SK-MEL-5 (cell line): ENCODE results near the gene CPNE8. TPM values are rescaled to one million over a fixed set of nuclear protein-coding genes. Genes with fewer than 3 reads are reported as not detected.

Experiments used
- DNase-seq: peaks from one replicate; pipeline ENCODE4 v3.0.0-alpha.2; 2016; ENCODE audit warnings: low read depth, low spot score
- in situ Hi-C: cut with HindIII; loops from 2 replicates; pipeline ENCODE4 v1.10.0; 2016; ENCODE audit warnings: low sequenced_read_pairs, high pct_unique_total_duplicates, low pct_unique_long_range_greater_than_20kb
- polyA plus RNA-seq, 2 experiments: library from polyadenylated mRNA; depleted of rRNA; stranded (reverse); fragments of >200 nt; gene quantifications; 2 replicates each; pipeline ENCODE4 v1.2.3, GENCODE V29; 2015
- total RNA-seq: library from RNA; depleted of rRNA; stranded (reverse); fragments of >200 nt; shearing (Covaris generic); gene quantifications from 2 replicates; pipeline ENCODE4 v1.2.3, GENCODE V29; 2014; rRNA removed

Gene CPNE8
- 41.7 and 42.3 TPM in 2 replicates for total RNA-seq
- polyA plus RNA-seq (2015; cell fraction: cytosol; rRNA removed): 19.4 and 24.3 TPM in 2 replicates
- polyA plus RNA-seq (2015; cell fraction: nucleus; rRNA removed): 67.3 and 72.7 TPM in 2 replicates

GRCh38 chr12:38905480-38906351 lies at the start of gene CPNE8:
CPNE8 (minus strand) TSS chr12:38905591; CDS start chr12:38905534, 57 bp downstream.
- peak; percentile 89 for DNase-seq
- in situ Hi-C loops: no loop called here

GRCh38 chr12:38954238-38954873 lies 49.0 kb upstream of the CPNE8 start:
- DNase-seq: no peak
- in situ Hi-C loops: no loop called here

- in situ Hi-C loops: no loop called here
- DNase-seq: no peak
Observed at GRCh38 chr12:38949363-38949762, 44.0 kb upstream of the CPNE8 start.

GRCh38 chr12:38934686-38935085 lies 29.3 kb upstream of the CPNE8 start:
- in situ Hi-C loops: no loop called here
- DNase-seq: no peak

GRCh38 chr12:38934078-38934584 lies 28.7 kb upstream of the CPNE8 start:
- in situ Hi-C loops: no loop called here
- no peak for DNase-seq

GRCh38 chr12:38932320-38932719 lies 26.9 kb upstream of the CPNE8 start:
- no peak for DNase-seq
- in situ Hi-C loops: no loop called here

- in situ Hi-C loops: no loop called here
- no peak for DNase-seq
Observed at GRCh38 chr12:38931461-38931860, 26.1 kb upstream of the CPNE8 start.

- in situ Hi-C loops: no loop called here
Observed at GRCh38 chr12:38930990-38931389, 25.6 kb upstream of the CPNE8 start.

GRCh38 chr12:38926501-38926900 lies 21.1 kb upstream of the CPNE8 start:
- DNase-seq: no peak
- in situ Hi-C loops: no loop called here

More at GRCh38 chr12:38930990-38931389, 25.6 kb upstream of the CPNE8 start:
- DNase-seq: no peak

- peak; percentile 86 for DNase-seq
- in situ Hi-C loops: no loop called here
Observed at GRCh38 chr12:38921025-38921677, 15.8 kb upstream of the CPNE8 start.

- in situ Hi-C loops: no loop called here
- peak; percentile 36 for DNase-seq
Observed at GRCh38 chr12:38919191-38919590, 13.8 kb upstream of the CPNE8 start.

- in situ Hi-C loops: no loop called here
- no peak for DNase-seq
Observed at GRCh38 chr12:38915429-38916182, 10.2 kb upstream of the CPNE8 start.

GRCh38 chr12:38912116-38912515 lies 6.7 kb upstream of the CPNE8 start:
- no peak for DNase-seq
- in situ Hi-C loops: no loop called here

- DNase-seq: peak; percentile 37
- in situ Hi-C loops: no loop called here
Observed at GRCh38 chr12:38911611-38912010, 6.2 kb upstream of the CPNE8 start.

- in situ Hi-C loops: no loop called here
- DNase-seq: no peak
Observed at GRCh38 chr12:38907201-38907923, 2.0 kb upstream of the CPNE8 start.

GRCh38 chr12:38906482-38907200 lies 1.2 kb upstream of the CPNE8 start:
- in situ Hi-C loops: no loop called here
- DNase-seq: peak; percentile 90
